H1 (cell line): ENCODE results near the gene POTEF. TPM values are rescaled to one million over a fixed set of nuclear protein-coding genes. Genes with fewer than 3 reads are reported as not detected.
"Not testable (repeated sequence)": the region's sequence is repeated elsewhere in the genome, so short reads cannot be mapped to it uniquely, and the experiment has no call there.

Source experiments
- CTCF ChIA-PET: fragments of 300-600 bp; sonication (Branson Sonifier 250); formaldehyde crosslinking; loops from one replicate; lab custom pipeline; 2021; ENCODE audit not compliant: partially characterized antibody; lab: Charles Lee
- POLR2A ChIA-PET: fragments of 300-600 bp; sonication (Branson Sonifier 250); formaldehyde crosslinking; loops from one replicate; lab custom pipeline; 2021; ENCODE audit warnings: inconsistent platforms; ENCODE audit not compliant: partially characterized antibody; lab: Charles Lee
- DNase-seq, 2 experiments: peaks; one replicate each; pipeline versions ENCODE4 v3.0.0 to v3.0.0-alpha.2; 2010 to 2022; ENCODE audit warnings: low spot score in 2 of 2, low read depth in 1 of 2, mixed read lengths in 1 of 2
- FAIRE-seq: peaks from 2 replicates; lab custom pipeline; 2011; peaks lifted over from hg19 to GRCh38; lab: Jason Lieb, UNC
- H2AFZ ChIP-seq: 2 replicates; pipeline ENCODE4 v1.8.1; 2012; ENCODE audit warnings: low read length, inconsistent platforms
- H2AK5ac ChIP-seq: 2 replicates; pipeline ENCODE4 v1.6.1; 2013; ENCODE audit warnings: low read depth, low read length
- H2BK120ac ChIP-seq: replicated peaks from 2 replicates; pipeline ENCODE3; 2013; ENCODE audit warnings: low read depth, low read length, inconsistent platforms
- H2BK12ac ChIP-seq: 2 replicates; pipeline ENCODE4 v1.6.1; 2013; ENCODE audit warnings: low read depth, low read length
- H2BK15ac ChIP-seq: 2 replicates; pipeline ENCODE4 v1.6.1; 2013; ENCODE audit warnings: low read length
- H2BK20ac ChIP-seq: 2 replicates; pipeline ENCODE4 v1.6.1; 2013; ENCODE audit warnings: low read length
- H2BK5ac ChIP-seq: 2 replicates; pipeline ENCODE4 v1.6.1; 2013; ENCODE audit warnings: low read depth, low read length
- H3K14ac ChIP-seq: 2 replicates; pipeline ENCODE4 v1.6.1; 2013; ENCODE audit warnings: inconsistent platforms; ENCODE audit not compliant: insufficient read length
- H3K18ac ChIP-seq: 2 replicates; pipeline ENCODE4 v1.6.1; 2013; ENCODE audit warnings: low read length; ENCODE audit errors: extremely low read depth
- H3K23ac ChIP-seq: 2 replicates; pipeline ENCODE4 v1.6.1; 2013; ENCODE audit warnings: inconsistent platforms; ENCODE audit not compliant: insufficient read length
- H3K23me2 ChIP-seq: 2 replicates; pipeline ENCODE4 v1.6.1; 2013; ENCODE audit warnings: low read depth, low read length
- H3K27ac ChIP-seq: 2 replicates; pipeline ENCODE4 v1.6.1; 2011; ENCODE audit warnings: low read depth, low read length, inconsistent platforms
- H3K27me3 ChIP-seq, 4 experiments: replicated peaks in 1 of 4; 1 replicate in 1 of 4; 2 replicates in 3 of 4; pipeline versions ENCODE4 v1.6.1 to v1.8.1; 2011 to 2013; ENCODE audit warnings: low read length in 3 of 4, mild to moderate bottlenecking in 3 of 4, inconsistent platforms in 2 of 4, mixed read lengths in 2 of 4, moderate library complexity in 1 of 4; ENCODE audit not compliant: control insufficient read depth in 3 of 4, insufficient read depth in 3 of 4; ENCODE audit errors: extremely low read depth in 1 of 4
- H3K36me3 ChIP-seq, 4 experiments: 2 replicates each; pipeline versions ENCODE4 v1.6.1 to v1.8.1; 2011 to 2013; ENCODE audit warnings: mild to moderate bottlenecking in 4 of 4, low read length in 3 of 4, moderate library complexity in 2 of 4, control low read depth in 1 of 4, inconsistent platforms in 1 of 4; ENCODE audit not compliant: insufficient read depth in 4 of 4, control insufficient read depth in 2 of 4
- H3K4ac ChIP-seq: replicated peaks from 2 replicates; pipeline ENCODE3; 2013; ENCODE audit warnings: low read length, low read depth, mixed read lengths, inconsistent platforms; ENCODE audit not compliant: insufficient read length
- H3K4me1 ChIP-seq, 4 experiments: replicated peaks in 1 of 4; 1 replicate in 1 of 4; 2 replicates in 3 of 4; pipeline versions ENCODE4 v1.6.1 to v1.8.1; 2011 to 2013; ENCODE audit warnings: low read length in 3 of 4, inconsistent platforms in 2 of 4, mixed read lengths in 1 of 4; ENCODE audit not compliant: insufficient read depth in 4 of 4, control insufficient read depth in 3 of 4
- H3K4me2 ChIP-seq, 2 experiments: 2 replicates each; pipeline versions ENCODE4 v1.6.1 to v1.8.1; 2011 to 2013; ENCODE audit warnings: low read depth in 2 of 2, low read length in 2 of 2, control low read depth in 1 of 2, inconsistent platforms in 1 of 2, mild to moderate bottlenecking in 1 of 2; ENCODE audit not compliant: insufficient read depth in 1 of 2
- H3K4me3 ChIP-seq, 4 experiments: fragments of 200-600, 300-600 bp in 1 of 4; sonication (generic), shearing (Covaris generic), sonication (Bioruptor Twin) in 1 of 4; 2 replicates each; pipeline versions ENCODE4 v1.5.1 to v1.8.1; 2011 to 2016; ENCODE audit warnings: low read length in 4 of 4, low read depth in 3 of 4, control low read depth in 2 of 4, inconsistent platforms in 2 of 4, mild to moderate bottlenecking in 2 of 4, mixed read lengths in 1 of 4, moderate library complexity in 1 of 4; ENCODE audit not compliant: insufficient read depth in 2 of 4; ENCODE audit errors: extremely low read depth in 1 of 4
- H3K56ac ChIP-seq: replicated peaks from 2 replicates; pipeline ENCODE3; 2013; ENCODE audit warnings: low read depth, mild to moderate bottlenecking, mixed read lengths, low read length, inconsistent platforms; ENCODE audit not compliant: insufficient read length
- H3K79me1 ChIP-seq: 2 replicates; pipeline ENCODE4 v1.6.1; 2013; ENCODE audit warnings: low read depth, low read length, control low read depth
- H3K79me2 ChIP-seq, 2 experiments: 2 replicates each; pipeline versions ENCODE4 v1.6.1 to v1.8.1; 2012 to 2013; ENCODE audit warnings: low read length in 2 of 2, mild to moderate bottlenecking in 2 of 2, inconsistent platforms in 1 of 2; ENCODE audit not compliant: insufficient read depth in 2 of 2, control insufficient read depth in 1 of 2
- H3K9ac ChIP-seq, 4 experiments: replicated peaks in 1 of 4; 1 replicate in 1 of 4; 2 replicates in 3 of 4; pipeline versions ENCODE4 v1.6.1 to v1.8.1; 2011 to 2013; ENCODE audit warnings: low read depth in 3 of 4, low read length in 3 of 4, control low read depth in 2 of 4, mild to moderate bottlenecking in 2 of 4, moderate library complexity in 2 of 4, inconsistent platforms in 1 of 4; ENCODE audit errors: extremely low read depth in 1 of 4
- H3K9me3 ChIP-seq, 2 experiments: 2 replicates each; pipeline versions ENCODE4 v1.6.1 to v1.8.1; 2012 to 2013; ENCODE audit warnings: mild to moderate bottlenecking in 2 of 2, moderate library complexity in 2 of 2, control low read depth in 1 of 2, inconsistent platforms in 1 of 2, low read depth in 1 of 2, low read length in 1 of 2, mixed read lengths in 1 of 2; ENCODE audit not compliant: insufficient read depth in 2 of 2
- H4K20me1 ChIP-seq, 2 experiments: replicated peaks in 1 of 2; 2 replicates each; pipeline versions ENCODE3 to v1.8.1; 2011 to 2013; ENCODE audit warnings: inconsistent platforms in 2 of 2, low read length in 2 of 2, mild to moderate bottlenecking in 1 of 2; ENCODE audit not compliant: insufficient read depth in 2 of 2, control insufficient read depth in 1 of 2
- H4K5ac ChIP-seq: 2 replicates; pipeline ENCODE4 v1.6.1; 2013; ENCODE audit warnings: low read length, low read depth, mixed read lengths, inconsistent platforms; ENCODE audit not compliant: insufficient read length
- H4K8ac ChIP-seq: 2 replicates; pipeline ENCODE4 v1.8.0; 2013; ENCODE audit warnings: mild to moderate bottlenecking, moderate library complexity, low read length, inconsistent platforms; ENCODE audit not compliant: insufficient read depth; ENCODE audit errors: extremely low read depth
- H4K91ac ChIP-seq: replicated peaks from 2 replicates; pipeline ENCODE3; 2013; ENCODE audit warnings: low read length, mixed read lengths, inconsistent platforms; ENCODE audit not compliant: insufficient read length
- MAFK ChIP-seq: IDR thresholded peaks from 2 replicates; pipeline ENCODE4 v1.6.1; 2012; ENCODE audit warnings: low read depth, mild to moderate bottlenecking, improper control_type of control experiment, low read length
- WGBS, 2 experiments: shearing (Covaris generic) in 1 of 2; methylation state at CpG; one replicate each; pipeline versions ENCODE4 v1.1.6 to v1.1.7; 2013 to 2015; ENCODE audit warnings: low lambda C conversion rate in 2 of 2, mixed read lengths in 2 of 2, inconsistent platforms in 1 of 2, low coverage in 1 of 2, missing lambda C conversion rate in 1 of 2; ENCODE audit not compliant: insufficient replicate concordance in 2 of 2, insufficient coverage in 1 of 2, insufficient read length in 1 of 2; ENCODE audit errors: extremely low coverage in 1 of 2, missing lambda C conversion rate in 1 of 2; 5-methylcytosine and 5-hydroxymethylcytosine counted together
- polyA plus RNA-seq, 7 experiments: library from polyadenylated mRNA; depleted of rRNA in 3 of 7; stranded (reverse) in 5 of 7; unstranded in 2 of 7; fragments of >200 nt in 5 of 7; fragments of 200-250 nt in 2 of 7; gene quantifications; 1 replicate in 5 of 7; 2 replicates in 1 of 7; 4 replicates in 1 of 7; pipeline versions ENCODE4 v1.2.1 to v1.2.3, GENCODE V29; 2011 to 2013; ENCODE audit warnings: missing spikeins in 2 of 7, mixed read lengths in 2 of 7
- total RNA-seq: library from RNA; stranded (reverse); fragmentation: NEBNext Ultra II Directional; extraction: Animal tissue kit (Norgen Biotek cat#: 25700); gene quantifications from 2 replicates; pipeline ENCODE4 v1.2.1, GENCODE V29; 2021

Gene POTEF
- total and polyA plus RNA-seq, 2 of the 8 experiments (the other 6 are each of a cell fraction or from before 2014, with no cell fraction given): 0.24 to 0.36 TPM

DNA sequence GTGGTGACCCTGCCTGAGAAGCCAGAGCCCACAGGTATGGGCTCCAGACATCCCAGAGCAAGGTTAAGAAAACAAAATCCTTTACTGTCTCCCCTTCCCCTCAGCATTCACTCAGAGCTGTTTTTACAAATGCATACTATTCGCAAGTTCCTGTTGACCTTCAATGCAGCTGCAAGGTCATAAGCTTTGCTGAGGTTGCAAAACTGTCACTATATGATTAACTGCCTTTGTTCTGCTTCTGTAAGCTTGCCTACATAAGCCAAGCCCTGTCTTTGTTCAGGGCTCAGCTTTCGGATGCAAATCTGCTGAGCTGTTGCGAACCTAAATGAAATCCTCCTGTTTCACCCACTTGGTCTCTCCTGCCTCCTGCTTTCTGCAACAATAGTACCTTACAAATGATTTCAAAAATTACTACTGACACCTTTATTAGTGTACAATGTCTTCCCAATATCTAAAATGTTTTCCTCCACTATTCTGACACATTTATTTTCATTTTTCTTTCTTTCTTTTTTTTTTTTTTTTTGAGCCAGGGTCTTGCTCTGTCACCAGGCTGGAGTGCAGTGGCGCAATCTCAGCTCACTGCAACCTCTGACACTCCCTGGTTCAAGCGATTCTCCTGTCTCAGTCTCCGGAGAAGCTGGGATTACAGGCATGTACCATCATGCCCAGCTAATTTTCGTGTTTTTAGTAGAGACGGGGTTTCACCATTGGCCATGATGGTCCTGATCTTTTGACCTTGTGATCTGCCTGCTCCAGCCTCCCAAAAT lies 26.2 kb downstream of the POTEF start:
- H3K56ac ChIP-seq, H3K9ac ChIP-seq, H3K36me3 ChIP-seq, H4K8ac ChIP-seq, H4K5ac ChIP-seq, H4K91ac ChIP-seq, H3K23me2 ChIP-seq, H2BK15ac ChIP-seq, H2AK5ac ChIP-seq, FAIRE-seq, H3K4ac ChIP-seq, H3K14ac ChIP-seq, H2BK120ac ChIP-seq, H3K79me1 ChIP-seq, POLR2A ChIA-PET, DNase-seq, CTCF ChIA-PET, H3K23ac ChIP-seq, H2BK5ac ChIP-seq, H3K27ac ChIP-seq, H3K18ac ChIP-seq, H3K4me2 ChIP-seq, H2BK12ac ChIP-seq, H4K20me1 ChIP-seq, H3K27me3 ChIP-seq, H3K4me1 ChIP-seq, H2BK20ac ChIP-seq, H3K79me2 ChIP-seq, H3K4me3 ChIP-seq, H2AFZ ChIP-seq, H3K9me3 ChIP-seq: not testable (repeated sequence)
- TF ChIP-seq MAFK: 0 out of 2 replicates have a peak, but pooled peaks have one; percentile 36
- WGBS, 2 experiments: 43% methylated on average over 4 of the region's 8 CpGs; no CpG with 5 or more reads in 1 of the 2 experiments
